ENCODE results near the gene CTSO.

DNA sequence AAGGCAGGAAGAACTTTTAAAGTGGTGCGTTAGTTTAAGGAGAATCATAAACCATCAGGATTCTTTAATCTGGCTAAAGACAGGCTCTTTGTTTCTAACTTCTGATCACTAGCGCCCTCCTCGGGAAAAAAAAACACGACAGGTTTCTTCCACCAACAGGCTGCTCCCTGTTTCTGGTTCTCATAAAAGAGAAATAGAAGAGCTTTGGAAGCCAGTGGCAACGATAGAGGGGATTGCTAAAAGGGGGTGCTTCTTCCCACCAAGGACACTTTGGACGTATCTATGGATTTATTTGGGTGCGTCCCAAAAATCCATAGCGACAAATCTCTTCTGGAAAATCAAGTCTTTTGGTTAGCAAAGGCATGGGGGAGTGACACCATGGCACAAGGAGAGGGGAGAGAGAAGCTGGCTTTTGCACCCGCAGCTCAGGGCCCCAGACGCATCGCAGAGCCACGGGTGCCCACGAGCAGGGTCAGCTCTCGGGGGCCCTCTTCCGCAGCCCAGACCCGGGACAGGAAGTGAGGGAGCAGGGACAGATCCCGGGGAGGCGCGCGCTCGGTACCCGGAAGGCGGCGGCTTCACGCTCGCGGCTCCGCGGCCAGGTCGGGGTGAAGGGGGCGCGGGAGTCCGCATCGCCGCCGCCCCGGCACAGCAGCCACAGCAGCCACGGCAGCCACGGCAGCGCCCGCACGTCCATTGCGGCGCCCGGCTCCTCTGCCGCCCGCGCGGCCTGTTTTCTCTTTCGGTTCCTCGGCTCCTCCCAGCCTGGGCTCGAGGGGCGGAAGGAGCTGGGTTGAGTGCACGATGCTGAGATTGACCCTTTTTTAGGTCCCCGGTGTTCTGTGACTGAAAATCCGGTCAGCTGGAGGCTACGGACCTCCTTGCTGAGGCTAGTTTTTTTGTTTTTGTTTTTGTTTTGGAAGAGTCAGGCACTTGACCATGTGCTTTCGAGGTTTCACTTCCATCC lies at the start of gene CTSO:
- TF ChIP-seq, protein P1, sequence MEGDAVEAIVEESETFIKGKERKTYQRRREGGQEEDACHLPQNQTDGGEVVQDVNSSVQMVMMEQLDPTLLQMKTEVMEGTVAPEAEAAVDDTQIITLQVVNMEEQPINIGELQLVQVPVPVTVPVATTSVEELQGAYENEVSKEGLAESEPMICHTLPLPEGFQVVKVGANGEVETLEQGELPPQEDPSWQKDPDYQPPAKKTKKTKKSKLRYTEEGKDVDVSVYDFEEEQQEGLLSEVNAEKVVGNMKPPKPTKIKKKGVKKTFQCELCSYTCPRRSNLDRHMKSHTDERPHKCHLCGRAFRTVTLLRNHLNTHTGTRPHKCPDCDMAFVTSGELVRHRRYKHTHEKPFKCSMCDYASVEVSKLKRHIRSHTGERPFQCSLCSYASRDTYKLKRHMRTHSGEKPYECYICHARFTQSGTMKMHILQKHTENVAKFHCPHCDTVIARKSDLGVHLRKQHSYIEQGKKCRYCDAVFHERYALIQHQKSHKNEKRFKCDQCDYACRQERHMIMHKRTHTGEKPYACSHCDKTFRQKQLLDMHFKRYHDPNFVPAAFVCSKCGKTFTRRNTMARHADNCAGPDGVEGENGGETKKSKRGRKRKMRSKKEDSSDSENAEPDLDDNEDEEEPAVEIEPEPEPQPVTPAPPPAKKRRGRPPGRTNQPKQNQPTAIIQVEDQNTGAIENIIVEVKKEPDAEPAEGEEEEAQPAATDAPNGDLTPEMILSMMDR (IDR thresholded peaks at IDR 0.05 in 4 of 5, conservative IDR thresholded peaks at IDR 0.05 in 1 of 5): peak; percentile 28 to 61 (median 36)
- peak; percentile 13 to 37 for TF ChIP-seq POLR2A (IDR thresholded peaks at IDR 0.05)

All from gastrocnemius medialis (tissue), 4 donors.